T-cell (primary cell): ENCODE measurements around the gene OPA1. TPM values are rescaled to one million over a fixed set of nuclear protein-coding genes. Genes with fewer than 3 reads are reported as not detected.

Experiments
- ATAC-seq, 4 experiments: fragments of 200-7000 bp in 3 of 4; fragments of 150-1000 bp in 1 of 4; cut with Tn5 transposase; replicated peaks in 1 of 4; 1 replicate in 3 of 4; 2 replicates in 1 of 4; pipeline ENCODE4 v1.10.0; 2021; ENCODE audit warnings: moderate library complexity in 3 of 4, mild to moderate bottlenecking in 2 of 4, moderate number of reproducible peaks in 1 of 4
- CTCF ChIA-PET, 2 donors: fragments of 300-600 bp; sonication (Branson Sonifier 250); formaldehyde crosslinking; loops; one replicate each; lab custom pipeline; 2022; ENCODE audit warnings: antibody characterized with exemption in 2 of 2; lab: Charles Lee
- POLR2A ChIA-PET, 2 donors: fragments of 300-600 bp; sonication (Branson Sonifier 250); formaldehyde crosslinking; loops; one replicate each; lab custom pipeline; 2022; ENCODE audit warnings: antibody characterized with exemption in 2 of 2; lab: Charles Lee
- DNase-seq, 35 experiments: peaks; one replicate each; pipeline versions ENCODE4 v3.0.0 to v3.0.0-alpha.2; 2013 to 2023
- H3K27ac ChIP-seq: one replicate; pipeline ENCODE4 v1.5.1; 2013; ENCODE audit warnings: low read length
- H3K27me3 ChIP-seq, 2 experiments: replicated peaks in 1 of 2; 1 replicate in 1 of 2; 2 replicates in 1 of 2; pipeline versions ENCODE4 v1.6.1 to v1.7.0; 2013; ENCODE audit warnings: low read length in 1 of 2, mixed read lengths in 1 of 2; ENCODE audit not compliant: control insufficient read depth in 2 of 2, insufficient read depth in 2 of 2; ENCODE audit errors: extremely low read depth in 1 of 2
- H3K36me3 ChIP-seq, 2 donors: 1 replicate in 1 of 2; 2 replicates in 1 of 2; pipeline versions ENCODE4 v1.6.1 to v1.7.0; 2013; ENCODE audit warnings: low read length in 1 of 2; ENCODE audit not compliant: control insufficient read depth in 2 of 2, insufficient read depth in 1 of 2; ENCODE audit errors: extremely low read depth in 1 of 2
- H3K4me1 ChIP-seq, 2 experiments: 1 replicate in 1 of 2; 2 replicates in 1 of 2; pipeline versions ENCODE4 v1.6.1 to v1.7.0; 2013; ENCODE audit warnings: low read length in 2 of 2, mixed read lengths in 1 of 2; ENCODE audit not compliant: insufficient read depth in 2 of 2, control insufficient read depth in 1 of 2; ENCODE audit errors: extremely low read depth in 1 of 2
- H3K4me3 ChIP-seq, 2 donors: 1 replicate in 1 of 2; 2 replicates in 1 of 2; pipeline versions ENCODE4 v1.5.1 to v1.7.0; 2013; ENCODE audit warnings: mild to moderate bottlenecking in 2 of 2, low read length in 1 of 2, moderate library complexity in 1 of 2; ENCODE audit not compliant: control insufficient read depth in 1 of 2; ENCODE audit errors: extremely low read depth in 1 of 2
- H3K9me3 ChIP-seq: 2 replicates; pipeline ENCODE4 v1.7.0; 2013
- H3K27ac Mint-ChIP-seq, 2 donors: one replicate each; pipeline ENCODE4 v1.8.0; 2020 to 2021; ENCODE audit warnings: mild to moderate bottlenecking in 2 of 2, mixed read lengths in 2 of 2
- H3K27me3 Mint-ChIP-seq, 2 donors: one replicate each; pipeline ENCODE4 v1.8.0; 2021 to 2022; ENCODE audit warnings: mixed read lengths in 2 of 2
- H3K36me3 Mint-ChIP-seq: one replicate; pipeline ENCODE4 v1.8.0; 2021; ENCODE audit warnings: mixed read lengths
- H3K4me1 Mint-ChIP-seq, 3 donors: one replicate each; pipeline ENCODE4 v1.8.0; 2020 to 2022; ENCODE audit warnings: mixed read lengths in 3 of 3, mild to moderate bottlenecking in 1 of 3
- H3K4me3 Mint-ChIP-seq, 3 donors: one replicate each; pipeline ENCODE4 v1.8.0; 2020 to 2022; ENCODE audit warnings: mild to moderate bottlenecking in 3 of 3, mixed read lengths in 3 of 3, moderate library complexity in 3 of 3
- H3K9me3 Mint-ChIP-seq, 3 donors: one replicate each; pipeline ENCODE4 v1.8.0; 2020 to 2022; ENCODE audit warnings: mixed read lengths in 3 of 3
- WGBS: methylation state at CpG from one replicate; pipeline ENCODE4 v1.1.5; 2013; ENCODE audit warnings: missing lambda C conversion rate; ENCODE audit not compliant: insufficient coverage; 5-methylcytosine and 5-hydroxymethylcytosine counted together
- total RNA-seq, 35 experiments: library from RNA in 6 of 35; stranded (reverse) in 6 of 35; fragments of 120-200 nt in 1 of 35; gene quantifications; one replicate each; pipeline versions ENCODE4 v1.2.1 to v1.2.4 and lab custom pipeline; 2013 to 2026

Gene OPA1
- total RNA-seq, 5 donors from 2014 or later (not counting 1 experiment from before 2014, with no cell fraction given) = 40.5 to 56.1 (median 41.9) TPM

- DNase-seq (no peak), ATAC-seq (no peak)
- Histone ChIP-seq H3K4me1 (no peaks in the 10 kb centered on the region), H3K4me3 (no peak overlapping the region), H3K9me3 (no peaks in the 10 kb centered on the region), H3K27ac (no peak overlapping the region), H3K27me3 (no peaks in the 10 kb centered on the region), H3K36me3 (peaks cover 0 to 64% of the 10 kb centered on the region in 2 donors)
- H3K36me3 Mint-ChIP-seq = peaks cover 29% of the 10 kb centered on the region
- POLR2A ChIA-PET = no interaction called here
- 89% methylated on average over 3 of the region's 3 CpGs for WGBS
- CTCF ChIA-PET = no interaction called here
- no peak overlapping the region for H3K4me3 Mint-ChIP-seq
- H3K27ac Mint-ChIP-seq = no peak overlapping the region
- H3K4me1 Mint-ChIP-seq = no peaks in the 10 kb centered on the region
- no peaks in the 10 kb centered on the region for H3K27me3 Mint-ChIP-seq
- no peaks in the 10 kb centered on the region for H3K9me3 Mint-ChIP-seq
Measured at GRCh38 chr3:193637831-193638230, 44.8 kb downstream of the OPA1 start.

GRCh38 chr3:193638833-193639232 lies 45.8 kb downstream of the OPA1 start:
- H3K27ac Mint-ChIP-seq = no peak overlapping the region
- H3K36me3 Mint-ChIP-seq = peaks cover 33% of the 10 kb centered on the region
- Histone ChIP-seq H3K27me3 (no peaks in the 10 kb centered on the region), H3K36me3 (peaks cover 0 to 61% of the 10 kb centered on the region in 2 donors), H3K27ac (no peak overlapping the region), H3K9me3 (no peaks in the 10 kb centered on the region), H3K4me3 (no peak overlapping the region), H3K4me1 (no peaks in the 10 kb centered on the region)
- H3K4me1 Mint-ChIP-seq = no peaks in the 10 kb centered on the region
- H3K4me3 Mint-ChIP-seq = no peak overlapping the region
- DNase-seq (no peak), ATAC-seq (no peak)
- POLR2A ChIA-PET = no interaction called here
- no peaks in the 10 kb centered on the region for H3K9me3 Mint-ChIP-seq
- CTCF ChIA-PET = no interaction called here
- 95% methylated on average over 2 of the region's 3 CpGs for WGBS
- no peaks in the 10 kb centered on the region for H3K27me3 Mint-ChIP-seq

GRCh38 chr3:193640165-193640715 lies 47.2 kb downstream of the OPA1 start:
- H3K4me3 Mint-ChIP-seq = no peak overlapping the region
- Histone ChIP-seq H3K4me1 (no peaks in the 10 kb centered on the region), H3K36me3 (peaks cover 4 to 74% of the 10 kb centered on the region in 2 donors), H3K27ac (no peak overlapping the region), H3K27me3 (no peaks in the 10 kb centered on the region), H3K9me3 (no peaks in the 10 kb centered on the region), H3K4me3 (no peak overlapping the region)
- CTCF ChIA-PET = no interaction called here
- no peak for ATAC-seq
- H3K9me3 Mint-ChIP-seq = no peaks in the 10 kb centered on the region
- H3K27me3 Mint-ChIP-seq = no peaks in the 10 kb centered on the region
- POLR2A ChIA-PET = no interaction called here
- no peak overlapping the region for H3K27ac Mint-ChIP-seq
- H3K4me1 Mint-ChIP-seq = no peaks in the 10 kb centered on the region
- H3K36me3 Mint-ChIP-seq = peaks cover 37% of the 10 kb centered on the region
- WGBS = 79% methylated on average over 5 of the region's 5 CpGs
- no peak for DNase-seq

GRCh38 chr3:193640728-193641439 lies 47.9 kb downstream of the OPA1 start:
- H3K27me3 ChIP-seq = no peaks in the 10 kb centered on the region
- Mint-ChIP-seq H3K4me1 (no peaks in the 10 kb centered on the region), H3K9me3 (no peaks in the 10 kb centered on the region), H3K27me3 (no peaks in the 10 kb centered on the region), H3K4me3 (no peak overlapping the region), H3K36me3 (peaks cover 36% of the 10 kb centered on the region), H3K27ac (no peak overlapping the region)
- CTCF ChIA-PET = interaction anchor here in 1 of 2 donors (0.5 kb wide), 1 partner anchor 777 kb away, joined by 10 read pairs; no protein-coding TSS in a partner anchor
- no peaks in the 10 kb centered on the region for H3K9me3 ChIP-seq
- no peaks in the 10 kb centered on the region for H3K4me1 ChIP-seq
- H3K27ac ChIP-seq = no peak overlapping the region
- DNase-seq = no peak
- H3K4me3 ChIP-seq = no peak overlapping the region
- WGBS = 100% methylated on average over 1 of the region's 4 CpGs
- peaks cover 4 to 79% of the 10 kb centered on the region in 2 donors for H3K36me3 ChIP-seq
- POLR2A ChIA-PET = no interaction called here
- ATAC-seq = no peak

- WGBS = 100% methylated on average over 1 of the region's 3 CpGs
- ChIA-PET CTCF (no interaction called here), POLR2A (no interaction called here)
Measured at GRCh38 chr3:193641440-193641775, 48.4 kb downstream of the OPA1 start.

GRCh38 chr3:193645806-193646205 lies 52.8 kb downstream of the OPA1 start:
- ATAC-seq (no peak), DNase-seq (no peak)
- H3K4me1 ChIP-seq = no peaks in the 10 kb centered on the region
- no peak overlapping the region for H3K27ac Mint-ChIP-seq
- H3K4me3 ChIP-seq = no peak overlapping the region
- 100% methylated on average over 3 of the region's 6 CpGs for WGBS
- no peaks in the 10 kb centered on the region for H3K4me1 Mint-ChIP-seq
- ChIA-PET POLR2A (interaction anchor here in 1 of 2 donors (0.7 kb wide), 1 partner anchor 41 kb away, joined by 3 read pairs; no protein-coding TSS in a partner anchor), CTCF (interaction anchor here in 1 of 2 donors (1.1 kb wide), 1 partner anchor 20 kb away, joined by 3 read pairs; no protein-coding TSS in a partner anchor)
- H3K27ac ChIP-seq = no peak overlapping the region
- H3K4me3 Mint-ChIP-seq = no peak overlapping the region
- peaks cover 4 to 73% of the 10 kb centered on the region in 2 donors for H3K36me3 ChIP-seq
- no peaks in the 10 kb centered on the region for H3K27me3 ChIP-seq
- no peaks in the 10 kb centered on the region for H3K27me3 Mint-ChIP-seq
- peaks cover 58% of the 10 kb centered on the region for H3K36me3 Mint-ChIP-seq
- no peaks in the 10 kb centered on the region for H3K9me3 ChIP-seq
- H3K9me3 Mint-ChIP-seq = no peaks in the 10 kb centered on the region

More at GRCh38 chr3:193641440-193641775, 48.4 kb downstream of the OPA1 start:
- H3K4me1 Mint-ChIP-seq = no peaks in the 10 kb centered on the region
- no peaks in the 10 kb centered on the region for H3K4me1 ChIP-seq
- H3K36me3 Mint-ChIP-seq = peaks cover 38% of the 10 kb centered on the region
- H3K4me3 Mint-ChIP-seq = no peak overlapping the region
- no peak overlapping the region for H3K4me3 ChIP-seq
- no peaks in the 10 kb centered on the region for H3K9me3 ChIP-seq
- no peaks in the 10 kb centered on the region for H3K9me3 Mint-ChIP-seq
- DNase-seq (no peak), ATAC-seq (no peak)
- H3K36me3 ChIP-seq = peaks cover 4 to 79% of the 10 kb centered on the region in 2 donors
- no peak overlapping the region for H3K27ac ChIP-seq
- no peak overlapping the region for H3K27ac Mint-ChIP-seq
- H3K27me3 Mint-ChIP-seq = no peaks in the 10 kb centered on the region
- H3K27me3 ChIP-seq = no peaks in the 10 kb centered on the region
